Measurements from ENCODE around the gene INAFM2.

Gene INAFM2

DNA sequence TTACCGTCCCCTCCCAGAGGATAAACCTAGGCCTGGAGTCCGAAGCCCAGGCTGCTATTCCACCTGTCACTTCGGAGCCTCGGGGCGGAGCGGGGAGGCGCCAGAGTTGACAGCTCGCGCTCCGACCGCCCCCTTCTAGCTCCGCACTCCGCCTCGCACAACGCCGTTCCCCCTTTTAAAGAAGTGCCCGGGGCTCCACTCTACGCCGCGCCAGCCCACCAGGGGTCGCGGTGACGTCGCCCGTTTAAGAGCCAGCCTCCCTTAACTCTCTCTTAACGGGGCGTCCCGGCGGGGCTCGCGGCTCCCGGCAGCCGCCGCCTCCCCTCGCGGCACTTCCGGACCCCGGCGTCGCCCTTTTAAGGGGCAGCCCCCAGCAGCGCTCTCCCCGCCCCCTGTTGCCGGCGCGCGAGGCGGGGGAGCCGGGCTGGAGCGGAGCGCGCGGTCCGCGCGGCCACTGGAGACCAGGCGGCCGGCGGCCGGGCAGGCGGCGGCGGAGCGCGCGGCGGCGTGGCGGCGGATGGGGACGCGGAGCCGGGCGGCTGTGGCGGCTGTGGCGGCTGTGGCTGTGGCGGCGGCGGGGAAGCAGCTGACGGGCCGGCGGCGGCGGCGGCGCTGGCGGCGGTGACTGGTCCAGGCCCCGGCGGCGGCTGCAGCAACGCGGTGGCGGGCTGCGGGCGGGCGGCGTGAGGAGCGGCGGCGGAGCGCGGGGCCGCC lies at the start of gene INAFM2:
Gene INAFM2 (plus strand): TSS at position 454 of the 714 bp plus-strand sequence. CDS start 364 bp downstream, outside the sequence.
- peak; percentile 94 to 95 for ATAC-seq

DNA sequence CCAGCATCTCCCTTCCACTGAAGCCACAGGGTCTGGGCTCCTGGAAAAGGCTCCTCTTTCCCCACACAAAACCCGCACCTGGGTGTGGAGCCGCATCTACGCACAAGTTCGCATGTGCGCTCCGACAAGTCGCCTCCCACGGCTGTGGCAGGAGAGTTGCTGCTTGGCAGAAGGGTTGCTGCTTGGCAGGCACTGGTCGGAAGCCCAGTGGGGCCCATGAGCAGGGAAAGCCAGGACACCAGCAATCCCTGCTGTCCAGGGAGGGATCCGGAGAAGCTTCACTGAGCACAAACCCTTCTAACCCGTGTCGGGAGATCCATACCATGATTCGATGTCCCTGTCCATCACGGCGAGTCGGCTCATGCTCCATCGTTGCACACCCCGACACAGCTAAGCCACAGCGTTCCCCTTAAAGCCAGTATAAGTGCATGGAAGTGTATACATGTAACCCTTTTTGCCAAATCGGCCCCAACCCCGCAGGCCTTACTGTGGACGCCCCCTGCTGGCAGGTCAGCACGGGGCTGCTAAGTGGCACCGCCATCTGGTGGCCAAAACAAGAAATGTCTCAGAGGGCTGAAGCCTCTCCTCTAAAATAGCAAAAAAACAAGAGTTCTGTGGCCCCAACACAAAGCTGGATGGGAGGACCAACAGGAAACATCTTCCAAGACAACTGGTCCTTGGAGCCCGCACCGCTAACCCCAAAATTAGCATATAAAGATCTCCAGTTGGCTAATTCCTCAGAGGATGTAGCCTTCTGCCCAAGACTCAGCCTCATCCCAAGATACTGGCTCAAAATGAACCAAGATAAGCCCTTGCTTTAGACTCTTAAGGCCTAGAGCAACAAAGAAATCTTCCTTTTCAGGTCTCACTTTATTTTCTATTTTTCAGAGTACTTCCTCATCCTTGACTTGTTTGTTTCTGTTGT lies 48.9 kb upstream of the INAFM2 start:
- ATAC-seq, result peak; percentile 71 to 73

DNA sequence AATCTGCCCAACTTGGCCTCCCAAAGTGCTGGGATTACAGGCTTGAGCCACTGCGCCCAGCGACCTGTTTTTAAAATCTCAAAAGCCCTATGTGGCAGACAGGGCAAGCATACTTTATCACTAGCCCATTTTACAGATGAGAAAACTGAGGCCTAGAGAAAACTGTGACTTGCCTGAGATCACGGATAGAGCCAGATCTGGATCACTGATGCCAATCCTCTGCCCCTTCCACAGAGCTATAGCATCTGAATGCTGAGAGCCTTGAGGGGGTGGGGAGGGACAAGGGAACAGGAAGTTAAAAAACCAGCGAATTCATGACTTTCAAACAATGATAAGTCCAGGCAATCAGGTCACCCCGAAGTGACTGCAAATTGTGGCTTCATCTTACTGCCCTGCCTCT lies 48.0 kb upstream of the INAFM2 start:
- no peak for ATAC-seq

DNA sequence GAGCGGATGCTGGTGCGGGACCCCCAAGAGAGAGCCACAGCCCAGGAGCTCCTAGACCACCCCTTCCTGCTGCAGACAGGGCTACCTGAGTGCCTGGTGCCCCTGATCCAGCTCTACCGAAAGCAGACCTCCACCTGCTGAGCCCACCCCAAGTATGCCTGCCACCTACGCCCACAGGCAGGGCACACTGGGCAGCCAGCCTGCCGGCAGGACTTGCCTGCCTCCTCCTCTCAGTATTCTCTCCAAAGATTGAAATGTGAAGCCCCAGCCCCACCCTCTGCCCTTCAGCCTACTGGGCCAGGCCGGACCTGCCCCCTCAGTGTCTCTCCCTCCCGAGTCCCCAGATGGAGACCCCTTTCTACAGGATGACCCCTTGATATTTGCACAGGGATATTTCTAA lies 47.5 kb upstream of the INAFM2 start:
- no peak for ATAC-seq

DNA sequence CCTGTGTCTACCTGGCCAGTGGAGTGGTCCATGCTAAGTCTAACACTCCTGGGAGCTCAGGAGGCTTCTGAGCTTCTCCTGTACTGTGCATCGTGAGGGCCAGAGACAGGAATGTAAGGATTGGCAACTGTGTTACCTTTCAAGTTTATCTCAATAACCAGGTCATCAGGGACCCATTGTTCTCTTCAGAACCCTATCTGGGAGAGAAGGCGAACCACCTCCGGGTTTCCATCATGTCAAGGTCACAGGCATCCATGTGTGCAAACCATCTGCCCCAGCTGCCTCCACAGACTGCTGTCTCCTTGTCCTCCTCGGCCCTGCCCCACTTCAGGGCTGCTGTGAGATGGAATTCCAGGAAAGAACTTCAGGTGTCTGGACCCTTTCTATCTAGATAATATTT lies 46.6 kb upstream of the INAFM2 start:
- ATAC-seq, result no peak

DNA sequence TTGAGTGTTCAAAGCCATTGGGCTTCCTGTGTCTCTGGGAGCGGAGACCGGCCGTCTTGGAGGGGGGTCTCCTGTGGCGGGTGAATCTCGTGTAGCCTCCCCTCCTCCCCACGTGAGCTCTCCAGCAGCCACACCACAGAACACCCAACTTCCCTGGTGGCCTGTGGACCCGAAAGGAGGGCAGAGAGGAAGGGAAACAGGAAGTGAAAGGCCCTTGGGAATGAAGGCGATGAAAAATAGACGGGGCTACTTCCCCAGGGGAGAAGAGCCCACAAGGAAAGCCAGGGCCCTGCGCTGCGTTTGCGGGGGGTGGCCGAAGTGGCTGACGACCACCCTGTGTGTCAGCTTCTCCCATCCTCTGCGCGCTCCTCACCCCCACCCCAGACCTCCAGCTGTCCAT lies 46.0 kb upstream of the INAFM2 start:
- ATAC-seq, result no peak

DNA sequence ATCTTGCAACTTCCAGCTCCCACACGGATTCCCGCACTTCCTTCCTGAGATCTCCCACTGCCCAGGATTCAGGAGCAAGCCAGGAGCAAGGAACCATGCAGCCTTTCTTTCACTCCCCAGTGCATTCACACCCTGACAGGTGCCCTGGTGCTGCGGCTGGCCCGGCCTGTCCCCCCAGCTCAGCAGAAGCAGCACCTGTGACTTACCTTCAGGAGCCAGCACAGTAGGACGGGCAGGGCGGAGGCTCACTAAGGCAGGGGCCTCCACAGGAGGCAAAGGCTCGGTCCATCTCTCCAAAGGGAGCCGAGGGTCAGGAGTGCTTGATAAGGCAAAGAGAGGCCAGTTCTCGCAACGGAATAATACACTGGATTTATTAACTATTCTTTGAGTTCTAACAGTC lies 45.5 kb upstream of the INAFM2 start:
- no peak for ATAC-seq

DNA sequence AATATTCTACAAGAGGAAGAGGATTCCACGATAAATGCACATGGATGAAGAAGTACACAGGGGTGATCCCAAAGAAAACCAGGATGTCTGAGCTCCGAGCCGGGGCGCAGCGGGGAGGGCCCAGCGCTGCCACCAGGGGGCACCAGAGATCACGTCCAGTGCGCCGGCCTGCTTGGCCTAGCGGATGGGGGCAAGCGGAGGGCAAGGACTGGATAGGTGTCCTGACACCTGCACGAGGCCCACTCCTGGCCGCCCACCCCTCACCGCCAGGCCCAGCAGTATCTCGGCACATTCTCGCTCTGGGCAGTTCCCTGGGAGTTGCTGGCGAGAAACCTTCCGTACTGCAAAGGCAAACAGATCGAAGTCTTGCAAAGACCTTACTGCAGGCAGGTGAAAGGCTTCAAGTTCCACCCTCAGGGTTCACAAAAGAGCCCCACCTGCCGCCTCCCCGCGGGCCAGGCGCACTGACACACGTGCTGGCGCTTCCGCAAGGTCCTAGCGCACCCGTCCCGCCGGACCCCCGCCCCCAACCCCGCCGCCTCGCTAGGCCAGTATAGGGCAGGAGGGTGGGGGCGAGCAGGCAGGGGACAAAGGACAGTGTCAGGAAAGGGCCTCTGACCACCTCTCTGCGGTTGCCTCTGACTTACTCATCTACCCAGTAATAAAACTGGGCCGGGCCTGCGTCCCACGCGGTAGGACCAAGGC lies 43.9 kb upstream of the INAFM2 start:
- ATAC-seq, result no peak

DNA sequence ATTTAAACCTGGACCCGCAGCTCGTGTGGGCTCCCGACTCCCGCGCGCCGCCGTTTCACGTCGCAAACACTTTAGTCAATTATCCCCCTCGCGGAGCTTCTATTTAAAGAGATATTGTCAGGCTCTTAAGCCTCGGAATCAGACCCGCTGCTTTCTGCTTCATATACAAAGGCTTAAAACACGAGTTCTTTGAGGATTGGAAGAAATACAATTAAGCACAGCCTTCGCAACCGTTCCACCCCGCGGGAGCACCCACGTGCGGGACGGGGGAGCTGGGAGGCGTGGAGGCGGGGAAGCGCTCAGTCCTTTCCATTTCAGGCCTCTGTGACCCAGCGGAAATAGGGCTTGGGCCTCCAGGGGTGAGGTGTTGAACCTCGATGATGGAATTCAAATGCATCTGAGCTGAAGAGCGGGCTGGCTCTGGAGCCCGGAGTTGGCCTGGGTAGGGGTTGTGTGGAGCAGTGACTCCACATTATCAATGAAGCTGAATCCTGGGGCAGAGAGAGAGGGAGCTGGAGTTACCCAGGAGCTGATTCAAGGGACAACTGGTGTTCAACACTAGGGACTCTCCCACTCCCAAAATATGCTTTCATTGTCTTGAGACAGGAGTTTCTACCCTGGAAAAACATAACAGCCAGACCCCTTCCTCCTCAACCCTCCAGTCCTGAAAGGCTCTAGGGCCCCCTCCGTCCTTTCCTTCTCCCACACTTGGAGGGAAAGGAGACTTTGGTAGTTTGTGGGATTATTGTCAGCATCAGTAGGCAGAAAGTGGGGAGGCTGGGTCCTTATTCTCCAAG lies 43.0 kb upstream of the INAFM2 start:
- no peak for ATAC-seq

DNA sequence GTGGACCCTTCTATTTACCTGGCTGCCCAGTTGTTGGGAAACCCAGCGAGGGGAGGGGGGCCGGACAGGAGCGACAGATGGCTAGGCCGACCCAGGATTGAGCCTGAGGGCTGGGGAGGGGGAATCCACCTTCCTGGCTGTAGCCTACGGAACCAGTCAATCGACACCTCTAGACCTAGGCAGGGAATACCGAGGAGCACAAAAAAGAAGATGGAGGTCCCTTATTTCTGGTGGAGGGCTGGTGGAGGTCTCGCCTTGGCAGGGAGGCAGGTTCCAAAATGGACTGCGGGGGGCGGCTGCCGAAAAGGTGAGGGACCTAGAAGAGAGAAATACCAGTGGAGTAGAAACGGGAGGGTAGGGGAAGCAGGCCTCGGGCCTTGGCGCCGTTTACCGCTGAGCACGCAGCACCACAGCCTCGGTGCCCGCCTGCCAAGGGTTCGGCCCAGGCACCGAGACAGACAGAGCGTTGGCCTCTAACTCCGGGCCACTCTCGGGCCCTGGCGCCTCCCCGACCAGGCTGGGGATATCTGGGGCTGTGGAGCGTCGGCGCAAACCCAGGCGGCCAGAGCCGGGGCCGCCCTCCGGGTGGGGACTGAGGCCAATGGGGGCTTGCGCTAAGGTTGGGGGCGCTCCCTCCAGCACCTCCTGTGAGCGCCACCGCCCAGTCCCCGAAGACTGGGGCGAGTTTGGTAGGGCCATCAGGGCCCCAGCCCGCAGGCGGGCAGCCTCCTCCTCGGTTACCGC lies 42.3 kb upstream of the INAFM2 start:
- ATAC-seq, result no peak

DNA sequence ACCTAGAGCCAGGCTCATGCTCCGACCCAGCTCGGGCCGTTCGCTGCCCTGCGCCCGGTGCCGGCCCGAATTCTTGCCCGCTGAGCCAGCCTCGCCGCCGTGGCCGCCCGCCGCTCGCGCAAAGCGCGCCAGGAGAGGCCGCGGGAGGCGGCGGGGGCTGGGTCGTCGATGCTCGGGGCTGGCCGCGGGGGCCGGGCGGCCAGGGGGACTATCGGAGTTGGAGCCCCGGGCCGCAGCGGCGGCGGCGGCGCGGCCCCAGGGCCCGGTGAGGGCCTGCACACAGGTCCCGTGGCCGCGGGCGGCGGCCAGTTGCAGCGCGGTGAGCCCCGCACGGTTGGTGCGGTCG lies 41.7 kb upstream of the INAFM2 start:
- peak in 1 of 2 donors; percentile 14 for ATAC-seq

DNA sequence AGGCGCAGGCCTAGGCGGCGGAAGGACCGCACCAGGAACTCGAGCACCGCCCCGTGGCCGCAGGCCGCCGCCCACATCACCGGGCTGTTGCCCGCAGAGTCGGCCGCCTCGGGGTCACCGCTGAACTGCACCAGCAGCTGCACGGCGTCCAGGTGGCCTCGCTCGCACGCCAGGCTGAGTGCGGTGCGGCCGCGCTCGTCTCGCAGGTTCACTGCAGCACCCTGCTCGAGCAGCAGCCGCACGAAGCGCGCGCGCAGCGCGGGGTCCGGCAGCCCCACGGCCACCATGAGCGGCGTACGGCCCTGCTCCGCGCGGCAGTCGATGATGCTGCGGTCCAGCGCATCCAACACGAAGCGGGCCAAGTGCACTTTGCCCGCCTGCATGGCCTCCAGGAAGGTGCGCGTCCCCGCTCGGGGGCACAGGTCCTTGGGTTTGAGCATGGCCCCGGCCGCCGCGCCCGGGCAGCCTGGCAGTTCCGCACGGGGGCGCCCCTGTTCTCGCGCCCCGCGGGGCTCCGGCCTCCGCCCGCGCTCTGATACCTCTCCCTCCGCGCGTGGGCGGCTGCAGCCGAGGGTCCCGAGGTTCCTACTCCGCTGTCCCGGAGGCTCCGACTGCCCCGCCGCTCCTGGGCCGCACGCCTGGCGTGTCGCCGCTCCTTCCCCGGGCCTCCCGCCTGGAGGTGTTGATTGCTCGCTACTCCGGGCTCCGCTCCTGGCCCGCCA lies 41.2 kb upstream of the INAFM2 start:
- ATAC-seq, result peak; percentile 57 to 67

DNA sequence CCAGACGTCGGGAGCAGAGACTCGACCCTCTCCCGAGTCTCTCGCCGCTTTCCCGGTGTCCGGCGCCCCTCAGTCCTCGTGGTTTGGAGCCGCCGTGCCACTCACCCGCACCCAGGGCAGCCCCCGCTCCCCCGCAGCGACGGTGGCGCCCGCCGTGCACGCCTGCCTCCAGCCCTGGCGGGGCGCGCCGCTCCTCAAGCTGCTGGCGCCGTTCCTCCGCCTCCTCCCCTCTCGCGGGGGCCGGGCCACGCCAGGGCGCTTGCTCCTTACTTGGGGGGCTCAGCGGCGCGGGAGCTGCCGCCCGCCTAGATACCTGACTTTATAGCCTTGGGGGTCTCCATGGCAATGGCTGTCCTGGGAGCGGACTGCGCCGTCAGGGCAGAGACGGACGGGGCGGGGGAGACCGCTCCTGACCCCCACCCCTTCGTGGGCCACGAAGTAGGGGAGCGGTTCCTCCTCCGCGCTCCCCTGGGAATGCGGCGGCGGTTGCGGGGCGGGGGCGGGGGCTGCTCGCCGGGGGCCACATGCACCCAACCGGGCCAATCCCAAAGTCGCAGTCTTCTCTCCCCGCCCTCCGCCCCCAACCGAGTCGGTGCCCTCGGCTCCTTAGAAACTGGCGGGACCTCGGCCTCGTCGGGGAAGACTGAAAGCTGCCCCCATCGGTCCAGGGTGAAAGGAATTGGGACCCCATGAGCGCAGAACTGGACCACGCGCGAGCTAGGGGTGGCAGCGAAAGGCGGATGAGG lies 40.5 kb upstream of the INAFM2 start, which contains the start of gene ANKRD63:
Gene ANKRD63 (minus strand): TSS at position 196 of the 746 bp plus-strand sequence. CDS start 478 bp downstream, outside the sequence.
- peak; percentile 52 to 54 for ATAC-seq

DNA sequence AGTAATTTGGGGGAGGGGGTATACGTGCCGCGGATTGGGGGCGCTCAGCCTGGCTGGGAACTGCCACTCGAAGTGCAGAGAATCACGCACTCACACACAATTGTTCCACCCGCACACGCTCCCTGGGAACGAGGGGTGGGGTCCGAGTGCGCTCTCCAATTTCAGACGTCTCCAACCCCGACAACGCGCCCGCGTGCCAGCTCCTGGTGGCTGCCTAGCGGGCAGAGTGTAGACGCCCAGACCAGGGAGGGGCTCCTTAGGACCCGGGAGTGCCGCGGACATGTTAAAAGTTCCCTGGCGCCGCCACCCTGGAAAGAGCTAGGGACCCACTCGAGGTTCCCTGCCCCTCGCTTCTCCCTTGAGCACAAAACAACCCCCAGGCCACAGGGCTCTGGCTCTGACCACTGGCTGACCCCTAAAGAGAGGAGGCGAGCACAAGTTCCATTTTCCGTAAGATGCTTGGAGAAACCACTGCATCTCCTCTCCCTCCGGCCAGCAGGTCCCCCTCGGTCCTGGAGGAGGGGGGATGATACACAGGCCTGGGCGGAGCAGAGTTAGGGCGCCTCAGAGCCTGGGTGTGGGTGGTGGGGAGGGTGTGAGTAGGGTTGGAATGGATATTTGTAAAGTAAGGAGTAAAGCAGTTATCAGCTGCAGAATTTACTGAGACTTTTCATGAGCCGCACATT lies 39.7 kb upstream of the INAFM2 start:
- no peak for ATAC-seq

DNA sequence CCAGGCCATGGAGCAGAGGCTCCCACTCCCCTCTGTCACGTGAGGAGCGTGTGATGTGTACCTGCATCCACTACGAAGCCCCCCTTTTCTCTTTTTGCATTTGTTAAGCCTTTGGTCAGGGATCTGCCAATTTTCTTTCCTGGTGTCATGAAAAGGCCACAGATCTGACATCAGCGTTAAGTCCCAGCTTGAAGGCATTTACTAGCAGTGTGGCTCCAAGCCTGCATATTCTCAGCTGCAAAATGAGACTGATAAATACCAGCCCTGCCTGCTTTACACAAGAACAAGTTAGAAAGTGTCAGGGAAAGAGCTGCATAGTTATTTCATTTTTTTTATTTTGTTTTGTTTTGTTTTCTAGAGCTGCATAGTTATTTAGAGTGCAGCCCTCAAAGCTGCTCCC lies 38.3 kb upstream of the INAFM2 start:
- ATAC-seq, result no peak

DNA sequence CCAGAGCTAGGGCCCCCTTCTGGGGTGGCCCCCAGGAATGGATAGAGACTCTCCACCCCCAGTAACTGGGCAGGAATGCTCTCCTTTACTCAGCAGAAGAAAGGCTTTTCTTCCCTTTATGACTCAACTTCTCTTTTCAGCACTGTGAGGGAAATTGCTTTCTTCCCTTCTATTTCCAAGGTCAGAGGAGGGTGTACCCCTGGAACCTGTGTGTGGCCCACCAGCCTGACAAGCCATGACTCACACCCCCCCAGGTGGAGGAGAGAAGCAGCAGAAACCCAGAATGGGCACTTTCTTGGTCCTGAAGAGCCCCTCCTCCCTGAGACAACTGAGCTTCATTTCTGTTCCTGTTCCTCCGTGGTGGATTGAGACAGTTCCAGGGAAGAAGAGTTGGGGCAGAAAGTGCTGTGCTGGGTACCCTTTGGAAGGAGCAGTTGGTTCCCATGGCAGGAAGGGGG lies 37.9 kb upstream of the INAFM2 start:
- ATAC-seq, result no peak

DNA sequence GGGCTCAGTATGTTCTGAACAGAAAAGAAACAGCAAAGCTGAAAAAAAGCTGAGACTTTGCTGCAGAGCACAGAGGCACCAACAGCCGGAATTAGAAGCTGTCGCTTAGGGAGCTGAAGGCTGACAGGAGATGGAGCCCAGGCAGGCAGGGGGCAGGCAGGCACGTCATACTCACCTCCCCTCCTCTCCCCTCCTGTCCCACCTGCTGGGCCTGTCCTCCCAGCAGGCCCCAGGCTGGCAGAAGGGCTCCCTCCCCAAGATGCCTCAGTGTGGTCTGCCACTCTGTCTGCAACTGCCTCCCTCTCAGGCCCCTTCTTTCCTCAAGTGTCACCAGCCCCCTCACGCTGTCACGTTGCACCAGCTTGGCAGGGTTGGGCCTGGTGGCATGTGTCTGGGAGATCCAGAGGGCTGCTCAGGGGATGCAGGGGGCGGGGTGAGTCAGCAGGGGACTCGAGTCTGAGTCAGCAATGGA lies 37.4 kb upstream of the INAFM2 start:
- ATAC-seq, result no peak

DNA sequence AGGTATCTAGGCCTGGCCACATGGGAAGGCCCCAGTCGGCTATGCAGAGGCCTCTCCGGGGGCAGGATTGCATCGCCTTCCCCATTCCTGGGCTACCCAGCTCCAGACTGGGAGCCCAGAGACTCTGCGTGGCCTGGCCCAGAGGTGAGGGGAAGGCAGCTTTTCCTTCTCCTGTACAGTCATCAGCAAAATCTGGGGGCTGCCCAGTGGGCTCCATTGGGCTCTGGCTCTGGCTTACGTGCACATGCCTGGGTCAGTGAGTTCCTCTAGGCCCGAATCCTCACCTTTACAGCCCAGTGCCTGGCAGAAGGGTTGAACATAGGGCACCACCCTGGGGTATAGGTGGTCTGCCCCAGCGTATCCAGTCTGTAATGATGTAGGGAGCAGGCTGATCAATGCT lies 36.7 kb upstream of the INAFM2 start:
- ATAC-seq, result no peak

DNA sequence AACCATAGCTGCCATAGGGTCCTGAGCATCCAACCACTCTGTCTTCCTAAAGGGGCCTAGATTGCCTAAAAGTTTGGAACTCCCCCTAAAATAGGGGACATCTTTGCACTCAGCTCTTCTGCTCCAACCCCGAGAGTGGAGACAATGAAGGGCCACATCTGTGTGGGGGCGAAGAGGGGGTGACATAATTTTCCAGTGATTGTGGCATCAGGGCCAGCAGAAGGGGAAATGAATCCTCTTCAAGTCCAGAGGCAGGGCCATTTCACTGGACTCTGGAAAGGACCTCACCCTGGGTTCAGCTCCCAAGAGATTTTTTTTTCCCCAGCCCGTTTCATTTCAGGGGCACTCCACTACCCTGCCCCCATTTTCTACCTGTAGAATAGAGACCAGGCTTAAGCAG lies 36.0 kb upstream of the INAFM2 start:
- ATAC-seq, result no peak
